ENCODE data around the gene MUSK.

GRCh38 chr9:110832926-110833325, 164.3 kb downstream of the MUSK start:
- TF ChIP-seq CTCF (IDR thresholded peaks at IDR 0.05): no peak
- no peak for TF ChIP-seq ZBTB43 (CRISPR knock-in tag; IDR thresholded peaks at IDR 0.05)
- no peak for TF ChIP-seq ATF3 (CRISPR knock-in tag; conservative IDR thresholded peaks at IDR 0.05)
- no peak for TF ChIP-seq ZNF263 (CRISPR knock-in tag; IDR thresholded peaks at IDR 0.05; ENCODE audit: low read depth)
- TF ChIP-seq ZNF281 (CRISPR knock-in tag; IDR thresholded peaks at IDR 0.05): no peak
- TF ChIP-seq MLX (CRISPR knock-in tag; IDR thresholded peaks at IDR 0.05): no peak
